WERI-Rb-1 (cell line): ENCODE measurements around the gene EIF1.
"Not testable (repeated sequence)": the region's sequence is repeated elsewhere in the genome, so short reads cannot be mapped to it uniquely, and the experiment has no call there.

ENCODE experiments used
- DNase-seq: peaks from one replicate; pipeline ENCODE4 v3.0.0-alpha.2; 2020
- H3K27ac ChIP-seq: fragments of 250-450 bp; sonication (Bioruptor Pico); 2 replicates; pipeline ENCODE4 v1.5.1; 2020; ENCODE audit warnings: mild to moderate bottlenecking, moderate library complexity
- H3K27me3 ChIP-seq: fragments of 250-450 bp; sonication (Bioruptor Pico); 2 replicates; pipeline ENCODE4 v1.5.1; 2021; ENCODE audit warnings: mild to moderate bottlenecking, low read depth, moderate library complexity; ENCODE audit not compliant: insufficient read depth, severe bottlenecking
- H3K36me3 ChIP-seq: fragments of 250-450 bp; sonication (Bioruptor Pico); 2 replicates; pipeline ENCODE4 v1.5.1; 2020; ENCODE audit warnings: mild to moderate bottlenecking, moderate library complexity
- H3K4me3 ChIP-seq: 2 replicates; pipeline ENCODE4 v1.5.1; 2011; ENCODE audit warnings: low read depth, mild to moderate bottlenecking, control low read depth, low read length
- H3K9me3 ChIP-seq: fragments of 250-450 bp; sonication (Bioruptor Pico); 2 replicates; pipeline ENCODE4 v1.5.1; 2021; ENCODE audit warnings: mild to moderate bottlenecking, moderate library complexity; ENCODE audit not compliant: severe bottlenecking
- TF ChIP-seq, protein P1 (sequence below): IDR thresholded peaks from 2 replicates; pipeline ENCODE4 v1.5.1; 2011; ENCODE audit warnings: low read depth, mild to moderate bottlenecking, control low read depth, inconsistent platforms, low read length

Gene EIF1

GRCh38 chr17:41692722-41693521, 4.2 kb downstream of the EIF1 start:
- TF ChIP-seq, protein P1, sequence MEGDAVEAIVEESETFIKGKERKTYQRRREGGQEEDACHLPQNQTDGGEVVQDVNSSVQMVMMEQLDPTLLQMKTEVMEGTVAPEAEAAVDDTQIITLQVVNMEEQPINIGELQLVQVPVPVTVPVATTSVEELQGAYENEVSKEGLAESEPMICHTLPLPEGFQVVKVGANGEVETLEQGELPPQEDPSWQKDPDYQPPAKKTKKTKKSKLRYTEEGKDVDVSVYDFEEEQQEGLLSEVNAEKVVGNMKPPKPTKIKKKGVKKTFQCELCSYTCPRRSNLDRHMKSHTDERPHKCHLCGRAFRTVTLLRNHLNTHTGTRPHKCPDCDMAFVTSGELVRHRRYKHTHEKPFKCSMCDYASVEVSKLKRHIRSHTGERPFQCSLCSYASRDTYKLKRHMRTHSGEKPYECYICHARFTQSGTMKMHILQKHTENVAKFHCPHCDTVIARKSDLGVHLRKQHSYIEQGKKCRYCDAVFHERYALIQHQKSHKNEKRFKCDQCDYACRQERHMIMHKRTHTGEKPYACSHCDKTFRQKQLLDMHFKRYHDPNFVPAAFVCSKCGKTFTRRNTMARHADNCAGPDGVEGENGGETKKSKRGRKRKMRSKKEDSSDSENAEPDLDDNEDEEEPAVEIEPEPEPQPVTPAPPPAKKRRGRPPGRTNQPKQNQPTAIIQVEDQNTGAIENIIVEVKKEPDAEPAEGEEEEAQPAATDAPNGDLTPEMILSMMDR, result no peak
- Histone ChIP-seq H3K4me3 (no peak overlapping the region), H3K27me3 (no peaks in the 10 kb centered on the region), H3K36me3 (peaks cover 64% of the 10 kb centered on the region), H3K9me3 (no peaks in the 10 kb centered on the region), H3K27ac (no peak overlapping the region)
- DNase-seq, result no peak

- DNase-seq, result no peak
These were observed 6.5 kb downstream of the EIF1 start for GRCh38 chr17:41695134-41695661.

GRCh38 chr17:41695954-41696757, 7.5 kb downstream of the EIF1 start:
- H3K4me3 ChIP-seq, result no peak overlapping the region
- H3K27me3 ChIP-seq, result no peaks in the 10 kb centered on the region
- no peak overlapping the region for H3K27ac ChIP-seq
- peaks cover 41% of the 10 kb centered on the region for H3K36me3 ChIP-seq
- TF ChIP-seq, protein P1, result peak; percentile 76
- no peaks in the 10 kb centered on the region for H3K9me3 ChIP-seq
- DNase-seq, result peak; percentile 77

More at GRCh38 chr17:41695134-41695661, 6.5 kb downstream of the EIF1 start:
- no peaks in the 10 kb centered on the region for H3K27me3 ChIP-seq
- no peak overlapping the region for H3K27ac ChIP-seq
- H3K9me3 ChIP-seq, result no peaks in the 10 kb centered on the region
- peaks cover 50% of the 10 kb centered on the region for H3K36me3 ChIP-seq
- no peak overlapping the region for H3K4me3 ChIP-seq
- TF ChIP-seq, protein P1, result no peak

DNA sequence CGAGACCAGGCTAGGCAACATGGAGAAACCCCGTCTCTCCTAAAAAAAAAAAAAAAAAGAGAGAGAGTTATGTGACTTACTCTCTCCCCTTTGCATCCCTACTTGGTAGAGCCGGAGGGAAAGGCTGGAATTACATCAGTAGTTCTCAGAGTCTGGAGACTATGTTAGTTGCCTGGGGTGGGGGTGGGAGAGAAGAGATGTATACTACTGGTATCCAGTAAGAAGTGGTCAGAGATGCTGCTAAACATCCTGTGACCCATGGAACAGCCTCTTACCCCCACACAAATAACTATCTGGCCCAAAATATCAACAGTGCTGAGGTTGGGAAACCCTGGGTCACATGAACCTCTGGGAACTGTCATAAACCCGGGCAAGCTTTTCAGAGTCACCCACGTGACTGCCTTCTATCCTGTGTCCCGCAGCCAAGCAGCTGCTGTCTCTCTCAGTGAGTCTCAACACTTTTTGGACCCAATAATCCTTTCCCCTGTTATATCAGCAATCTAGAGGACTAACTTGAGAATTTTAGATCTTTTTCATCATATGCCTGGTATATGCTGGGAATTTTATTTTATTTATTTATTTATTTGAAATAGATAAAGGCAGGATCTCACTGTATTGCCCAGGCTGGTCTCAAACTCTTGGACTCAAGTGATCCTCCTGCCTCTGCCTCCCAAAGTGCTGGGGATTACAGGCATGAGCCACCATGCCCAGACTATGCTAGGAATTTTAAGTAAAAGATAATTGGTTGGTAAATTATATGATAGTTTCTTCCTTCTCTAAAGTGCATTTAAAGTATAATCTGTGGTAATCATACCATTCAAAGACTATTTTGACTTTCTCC, 8.7 kb downstream of the EIF1 start:
- TF ChIP-seq, protein P1, result no peak
- Histone ChIP-seq H3K4me3 (no peak overlapping the region), H3K27ac (no peak overlapping the region), H3K27me3 (no peaks in the 10 kb centered on the region), H3K9me3 (no peaks in the 10 kb centered on the region), H3K36me3 (peaks cover 29% of the 10 kb centered on the region)
- no peak for DNase-seq

- not testable (repeated sequence) for H3K4me3 ChIP-seq, H3K36me3 ChIP-seq, DNase-seq, H3K27ac ChIP-seq, H3K27me3 ChIP-seq, H3K9me3 ChIP-seq
These were observed 12.2 kb downstream of the EIF1 start for GRCh38 chr17:41700843-41701242.
